ENCODE measurements around the gene SF3A2.

Gene SF3A2

GRCh38 chr19:2242816-2243215 is 6.2 kb downstream of the SF3A2 start:
- DNase-seq = no peak

- DNase-seq = no peak
Observed at GRCh38 chr19:2243274-2244124, 6.9 kb downstream of the SF3A2 start.

- no peak for DNase-seq
Observed at GRCh38 chr19:2244125-2244411, 7.4 kb downstream of the SF3A2 start.

- DNase-seq = no peak
Observed at GRCh38 chr19:2244486-2244885, 7.9 kb downstream of the SF3A2 start.

- DNase-seq = no peak
Observed at GRCh38 chr19:2245273-2245672, 8.6 kb downstream of the SF3A2 start.

- no peak for DNase-seq
Observed at GRCh38 chr19:2246014-2246620, 9.5 kb downstream of the SF3A2 start.

- no peak for DNase-seq
Observed at GRCh38 chr19:2246801-2247361, 10.3 kb downstream of the SF3A2 start.

- DNase-seq = no peak
Observed at GRCh38 chr19:2247433-2248101, 10.9 kb downstream of the SF3A2 start.

- no peak for DNase-seq
Observed at GRCh38 chr19:2248136-2249009, 11.7 kb downstream of the SF3A2 start.

- DNase-seq = no peak
Observed at GRCh38 chr19:2249010-2249866, 12.6 kb downstream of the SF3A2 start, which contains the start of gene AMH. Gene AMH (plus strand): TSS chr19:2249323. CDS start chr19:2249333, 10 bp downstream.

GRCh38 chr19:2249880-2250765 is 13.5 kb downstream of the SF3A2 start:
- no peak for DNase-seq

GRCh38 chr19:2250766-2251105 is 14.1 kb downstream of the SF3A2 start:
- no peak for DNase-seq

GRCh38 chr19:2251106-2252054 is 14.8 kb downstream of the SF3A2 start:
- DNase-seq = no peak

GRCh38 chr19:2252055-2252796 is 15.6 kb downstream of the SF3A2 start:
- no peak for DNase-seq

GRCh38 chr19:2252797-2253105 is 16.1 kb downstream of the SF3A2 start:
- DNase-seq = no peak

GRCh38 chr19:2253106-2254063 is 16.8 kb downstream of the SF3A2 start:
- DNase-seq = peak; percentile 65

- DNase-seq = no peak
Observed at GRCh38 chr19:2254064-2254872, 17.6 kb downstream of the SF3A2 start.
